ENCODE results near the gene PHC2. TPM values are rescaled to one million over a fixed set of nuclear protein-coding genes. Genes with fewer than 3 reads are reported as not detected.

The PHC2 gene
- total RNA-seq (2014; rRNA removed; shearing (Covaris generic)) = 46.3 and 49.9 TPM in 2 replicates
- polyA plus RNA-seq (2014; cell fraction: nucleus; rRNA removed) = 29.6 and 41.7 TPM in 2 replicates

GRCh38 chr1:33430692-33431593, at the start of gene PHC2:
TSS of gene PHC2 (minus strand) at chr1:33431095. CDS start at chr1:33375539, 55,556 bp downstream.
- DNase-seq (ENCODE audit: extremely low read depth, low read depth) = peak; percentile 91

GRCh38 chr1:33477451-33477850, 46.6 kb upstream of the PHC2 start:
- DNase-seq (ENCODE audit: extremely low read depth, low read depth) = no peak

DNA sequence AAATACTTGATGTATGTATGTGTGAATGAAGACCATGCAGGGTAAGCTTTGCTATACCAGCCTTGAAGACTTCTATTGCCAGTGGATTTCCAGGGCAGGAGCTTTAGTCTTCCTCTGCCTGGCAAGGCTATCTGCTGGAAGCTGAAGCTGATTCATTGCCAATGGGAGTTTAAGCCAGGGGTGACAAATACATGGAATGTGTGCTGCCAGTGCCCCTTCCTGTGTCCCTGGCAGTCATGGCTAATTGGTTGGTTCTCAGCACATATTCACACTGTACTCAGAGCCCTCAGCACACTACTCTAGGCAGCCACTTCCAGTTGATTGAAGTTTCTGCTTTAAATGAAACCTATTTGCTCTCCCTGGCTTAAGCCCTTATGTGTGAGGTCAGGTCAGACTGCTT, 43.0 kb upstream of the PHC2 start:
- DNase-seq (ENCODE audit: extremely low read depth, low read depth) = no peak

GRCh38 chr1:33472269-33472980, 41.5 kb upstream of the PHC2 start, which contains the start of gene ZSCAN20:
TSS of gene ZSCAN20 (plus strand) at chr1:33472645. CDS start at chr1:33479289, 6,644 bp downstream.
- DNase-seq (ENCODE audit: extremely low read depth, low read depth) = peak; percentile 92

DNA sequence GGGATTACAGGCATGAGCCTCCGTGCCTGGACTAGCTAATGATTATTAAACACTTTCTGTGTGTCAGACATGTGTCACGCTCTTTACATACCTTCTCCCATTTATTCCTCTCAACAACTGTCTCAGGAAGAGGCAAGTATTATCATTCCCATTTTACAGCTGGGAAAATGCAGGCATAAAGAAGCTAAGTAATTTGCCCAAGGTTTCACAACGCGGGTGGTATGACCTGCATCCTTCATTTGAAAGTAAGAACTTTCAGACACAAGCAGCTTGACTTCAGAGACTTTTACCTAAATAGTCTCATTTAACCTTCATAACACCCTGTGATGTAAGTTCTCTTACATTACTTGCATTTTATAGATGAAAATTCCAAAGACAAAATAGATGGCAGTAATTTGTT, 40.5 kb upstream of the PHC2 start:
- DNase-seq (ENCODE audit: extremely low read depth, low read depth) = no peak

DNA sequence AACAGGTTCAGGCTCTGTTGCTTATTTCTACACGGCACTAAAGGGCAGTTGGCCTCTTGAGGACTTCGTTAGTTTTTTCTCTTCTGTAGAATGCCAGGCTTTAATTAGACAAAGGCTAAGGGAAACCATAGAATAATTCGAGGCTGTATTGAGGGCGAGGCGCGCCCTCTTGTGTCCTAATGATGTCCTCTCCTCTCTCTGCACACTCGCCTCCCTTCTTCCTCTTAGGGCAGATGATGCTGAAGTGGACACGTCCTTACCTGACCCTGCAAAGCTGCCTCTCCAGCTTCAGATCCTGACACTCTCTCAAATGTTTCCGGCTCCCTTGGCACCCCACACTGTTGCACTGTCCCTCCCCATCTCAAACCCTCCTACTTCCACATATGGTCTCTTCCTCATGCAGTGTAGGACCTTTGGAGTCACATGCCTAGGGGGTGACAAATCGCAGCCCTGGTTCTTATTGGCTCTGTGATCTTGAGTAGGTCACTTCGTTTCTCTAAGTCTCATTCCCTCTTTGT, 39.7 kb upstream of the PHC2 start:
- DNase-seq (ENCODE audit: extremely low read depth, low read depth) = peak; percentile 63

DNA sequence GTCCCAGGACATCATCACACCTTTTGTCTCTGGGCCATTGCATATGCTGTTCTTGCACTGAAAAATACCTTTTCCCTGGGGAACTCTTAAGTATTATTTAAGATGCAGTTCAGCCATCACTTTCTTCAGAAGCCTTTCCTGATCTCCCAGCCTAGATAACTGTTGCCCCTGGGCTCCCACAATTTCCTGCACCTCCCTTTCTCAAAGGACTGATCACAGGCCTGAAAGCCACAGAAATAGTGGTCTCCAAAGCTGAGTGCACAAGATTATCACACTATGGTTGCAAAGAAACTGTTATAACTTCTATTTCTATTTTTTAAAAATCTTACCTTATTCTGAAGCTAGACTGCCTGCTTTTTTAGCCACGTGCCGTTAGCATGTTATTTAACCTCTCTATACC, 38.8 kb upstream of the PHC2 start:
- DNase-seq (ENCODE audit: extremely low read depth, low read depth) = no peak

- DNase-seq (ENCODE audit: extremely low read depth, low read depth) = no peak
Measured at GRCh38 chr1:33468967-33469366, 38.1 kb upstream of the PHC2 start.

GRCh38 chr1:33468531-33468930, 37.6 kb upstream of the PHC2 start:
- DNase-seq (ENCODE audit: extremely low read depth, low read depth) = no peak

GRCh38 chr1:33468011-33468410, 37.1 kb upstream of the PHC2 start:
- DNase-seq (ENCODE audit: extremely low read depth, low read depth) = no peak

DNA sequence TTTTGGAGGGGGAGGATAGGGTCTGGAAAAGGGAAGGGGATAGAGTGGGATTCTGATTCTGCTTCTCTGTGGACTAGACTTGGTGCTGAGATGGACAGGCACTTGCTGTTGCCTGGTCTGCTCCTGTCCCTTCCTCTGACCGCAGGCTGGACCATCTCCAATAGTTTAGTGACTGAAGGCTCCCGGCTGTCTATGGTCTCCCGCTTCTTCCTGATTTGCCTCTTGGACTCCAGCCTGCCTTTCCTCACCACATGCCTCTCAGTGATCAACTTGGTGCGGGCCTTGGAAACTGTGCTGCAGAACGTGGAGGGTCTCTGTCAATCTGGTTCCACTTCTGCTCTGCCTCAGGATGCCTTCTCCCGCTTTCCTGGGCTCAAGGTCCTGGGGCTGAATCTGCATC, 35.3 kb upstream of the PHC2 start:
- no peak for DNase-seq (ENCODE audit: extremely low read depth, low read depth)

DNA sequence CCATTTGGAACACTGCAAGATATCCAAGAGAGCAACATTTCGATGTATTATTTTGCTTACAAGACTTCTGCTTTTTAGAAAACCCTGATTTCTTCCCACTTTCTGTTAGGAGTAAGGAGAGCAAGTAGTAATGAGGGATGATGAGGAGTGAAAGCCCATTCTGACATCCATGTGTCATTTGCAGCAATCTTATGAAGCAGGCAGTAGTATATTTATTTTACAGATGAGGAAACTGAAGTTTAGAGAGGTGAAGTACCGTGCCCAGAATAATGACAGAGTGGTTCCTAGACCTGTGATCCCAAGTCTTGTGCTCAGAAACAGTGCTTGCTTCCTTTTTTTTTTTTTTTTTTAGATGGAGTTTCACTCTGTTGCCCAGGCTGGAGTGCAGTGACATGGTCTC, 34.4 kb upstream of the PHC2 start:
- no peak for DNase-seq (ENCODE audit: extremely low read depth, low read depth)

- no peak for DNase-seq (ENCODE audit: extremely low read depth, low read depth)
Measured at GRCh38 chr1:33464552-33464951, 33.7 kb upstream of the PHC2 start.

- no peak for DNase-seq (ENCODE audit: extremely low read depth, low read depth)
Measured at GRCh38 chr1:33462405-33463164, 31.7 kb upstream of the PHC2 start.

DNA sequence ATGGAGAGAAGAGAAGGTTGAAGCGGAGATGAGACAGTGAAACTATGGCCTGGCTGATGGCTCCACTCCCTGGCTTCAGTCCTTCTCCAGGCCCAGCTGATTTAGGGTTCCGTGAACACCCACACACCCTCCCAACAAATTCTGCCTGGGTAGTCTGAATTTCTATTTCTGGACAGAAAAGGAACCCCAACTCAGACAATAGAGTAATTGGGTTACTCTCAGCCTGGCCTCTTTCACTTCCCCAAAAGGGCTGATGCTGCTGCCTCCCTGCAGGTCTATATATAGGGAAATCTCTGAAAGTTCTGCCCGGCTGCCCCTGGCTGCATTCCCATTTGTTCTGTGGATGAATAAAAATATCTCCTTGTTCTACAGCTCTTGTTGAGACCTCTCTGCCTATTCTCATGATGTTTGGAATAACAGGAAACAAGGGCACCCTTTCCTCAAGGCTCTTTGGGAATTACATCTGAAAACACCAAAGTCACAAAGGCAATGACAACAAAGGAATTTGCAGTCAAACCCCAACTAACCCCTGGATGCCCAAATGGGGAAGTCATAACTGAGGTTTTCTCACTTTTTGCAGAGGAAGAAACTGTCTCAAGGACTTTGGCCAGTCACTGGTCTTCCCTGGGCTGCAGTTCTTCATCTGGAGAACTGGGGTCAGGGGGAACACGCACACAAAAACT, 30.2 kb upstream of the PHC2 start:
- no peak for DNase-seq (ENCODE audit: extremely low read depth, low read depth)

DNA sequence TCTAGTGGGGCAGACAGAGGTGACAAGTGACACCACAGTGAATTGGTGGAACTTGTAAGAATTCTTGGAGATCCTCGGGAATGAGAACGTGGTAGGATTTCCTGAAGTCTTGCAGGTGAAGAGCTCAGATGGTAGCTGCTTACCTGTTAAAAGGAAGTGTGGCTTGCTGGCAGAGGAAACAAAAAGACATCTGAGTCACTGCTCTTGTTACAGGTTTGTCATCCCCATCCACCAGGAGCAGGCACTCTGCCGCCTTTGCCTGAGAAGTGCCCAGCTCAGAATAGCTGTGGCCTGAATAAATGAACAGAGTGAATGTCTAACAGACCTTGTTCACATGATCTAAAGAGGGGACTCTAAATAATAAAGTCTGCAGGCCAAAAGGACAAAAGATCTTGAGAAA, 29.2 kb upstream of the PHC2 start:
- no peak for DNase-seq (ENCODE audit: extremely low read depth, low read depth)

- DNase-seq (ENCODE audit: extremely low read depth, low read depth) = no peak
Measured at GRCh38 chr1:33459691-33460090, 28.8 kb upstream of the PHC2 start.

DNA sequence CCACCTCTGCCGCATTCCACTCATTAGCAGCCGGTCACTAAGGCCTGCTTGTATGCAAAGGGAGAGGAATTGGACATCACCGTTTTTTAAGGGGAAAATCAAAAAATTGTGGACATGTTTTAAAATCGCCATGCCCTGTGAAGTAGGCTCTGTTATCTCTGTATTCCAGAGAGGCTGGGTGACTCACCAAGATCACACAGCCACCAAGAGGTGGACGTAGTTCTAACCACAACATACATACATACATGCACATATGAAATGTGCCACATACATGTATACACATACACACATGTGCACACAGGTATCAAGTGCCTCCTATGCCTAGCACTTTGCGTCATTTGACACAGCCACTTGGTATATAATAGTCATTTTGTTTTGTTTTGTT, 25.6 kb upstream of the PHC2 start:
- DNase-seq (ENCODE audit: extremely low read depth, low read depth) = no peak

DNA sequence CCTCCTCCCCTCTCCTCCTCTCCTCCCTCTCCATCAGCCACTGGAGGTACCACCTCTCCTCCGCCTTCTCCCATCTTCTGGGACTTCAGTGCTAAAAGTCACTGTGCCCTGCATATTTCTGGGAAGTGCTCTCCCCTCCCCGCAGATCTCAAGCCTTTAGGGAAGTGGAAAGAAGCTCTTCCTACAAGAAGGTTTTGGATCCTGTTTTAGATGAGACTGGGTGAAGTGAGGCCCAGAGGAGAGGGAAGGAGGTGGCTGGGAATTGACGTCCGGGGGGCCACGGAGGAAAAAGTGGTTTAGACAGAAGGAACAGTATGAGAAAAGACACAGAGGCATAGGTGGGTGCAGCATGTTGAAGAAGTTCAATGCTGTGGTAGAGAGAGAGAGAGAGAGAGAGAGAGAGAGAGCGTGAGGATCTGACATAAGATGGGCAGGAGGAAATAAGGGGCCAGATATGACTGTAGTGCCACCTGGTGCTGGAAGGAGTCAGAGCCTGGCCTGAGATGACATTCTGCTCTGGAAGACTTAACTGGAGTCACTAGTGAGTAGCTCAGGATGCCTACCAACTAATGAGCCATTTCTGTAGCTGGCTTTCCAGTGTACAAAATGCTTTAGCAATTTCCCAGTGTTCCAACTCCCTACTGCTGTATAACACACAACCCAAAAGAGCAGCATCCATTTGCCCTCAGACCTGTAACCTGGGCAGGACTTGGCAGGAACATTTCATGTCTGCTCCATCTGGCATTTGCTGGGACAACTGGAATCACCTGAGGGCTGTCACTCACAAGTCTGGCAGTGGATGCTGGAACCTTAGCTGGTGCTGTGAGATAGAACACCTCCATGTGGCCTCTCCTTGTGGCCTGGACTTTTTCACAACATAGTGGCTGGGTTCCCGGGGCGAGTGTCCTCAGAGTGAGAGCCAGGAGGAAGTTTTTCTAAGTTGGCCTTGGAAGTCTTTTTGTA, 24.9 kb upstream of the PHC2 start:
- peak; percentile 26 for DNase-seq (ENCODE audit: extremely low read depth, low read depth)

Measured in NCI-H460 (cell line).